ENCODE measurements around the gene CC2D2A.

CC2D2A gene

GRCh38 chr4:15526924-15527592, 57.4 kb downstream of the CC2D2A start:
- no peak for DNase-seq (ENCODE audit: low read depth)
- TF ChIP-seq CTCF (conservative IDR thresholded peaks at IDR 0.05; ENCODE audit: low read depth, low read length) = no peak
- H3K4me3 ChIP-seq (ENCODE audit: low read length) = no peak overlapping the region

GRCh38 chr4:15531792-15532191, 62.1 kb downstream of the CC2D2A start:
- DNase-seq (ENCODE audit: low read depth) = no peak
- no peak overlapping the region for H3K4me3 ChIP-seq (ENCODE audit: low read length)
- no peak for TF ChIP-seq CTCF (conservative IDR thresholded peaks at IDR 0.05; ENCODE audit: low read depth, low read length)

GRCh38 chr4:15533817-15534216, 64.1 kb downstream of the CC2D2A start:
- TF ChIP-seq CTCF (conservative IDR thresholded peaks at IDR 0.05; ENCODE audit: low read depth, low read length) = no peak
- H3K4me3 ChIP-seq (ENCODE audit: low read length) = no peak overlapping the region
- DNase-seq (ENCODE audit: low read depth) = no peak

GRCh38 chr4:15535599-15535998, 65.9 kb downstream of the CC2D2A start:
- DNase-seq (ENCODE audit: low read depth) = no peak
- no peak overlapping the region for H3K4me3 ChIP-seq (ENCODE audit: low read length)
- TF ChIP-seq CTCF (conservative IDR thresholded peaks at IDR 0.05; ENCODE audit: low read depth, low read length) = no peak

GRCh38 chr4:15536552-15537499, 67.1 kb downstream of the CC2D2A start:
- no peak overlapping the region for H3K4me3 ChIP-seq (ENCODE audit: low read length)
- DNase-seq (ENCODE audit: low read depth) = no peak
- no peak for TF ChIP-seq CTCF (conservative IDR thresholded peaks at IDR 0.05; ENCODE audit: low read depth, low read length)

- no peak for TF ChIP-seq CTCF (conservative IDR thresholded peaks at IDR 0.05; ENCODE audit: low read depth, low read length)
- H3K4me3 ChIP-seq (ENCODE audit: low read length) = no peak overlapping the region
- no peak for DNase-seq (ENCODE audit: low read depth)
Observed at GRCh38 chr4:15541941-15542340, 72.3 kb downstream of the CC2D2A start.

Data from retinal pigment epithelial cell (primary cell).